Skeletal muscle satellite cell (primary cell): ENCODE results near the gene TCFL5.

Source experiments
- H3K27me3 ChIP-seq: 2 replicates; pipeline ENCODE4 v1.7.0; 2013; ENCODE audit warnings: low read length; ENCODE audit not compliant: control insufficient read depth, insufficient read depth
- H3K36me3 ChIP-seq: 2 replicates; pipeline ENCODE4 v1.7.0; 2013; ENCODE audit warnings: mild to moderate bottlenecking, control low read depth, low read length; ENCODE audit not compliant: insufficient read depth
- H3K4me1 ChIP-seq: 2 replicates; pipeline ENCODE4 v1.7.0; 2013; ENCODE audit warnings: low read length; ENCODE audit not compliant: control insufficient read depth, insufficient read depth
- H3K4me2 ChIP-seq: 2 replicates; pipeline ENCODE4 v1.7.0; 2013; ENCODE audit warnings: mild to moderate bottlenecking, low read length
- H3K4me3 ChIP-seq: 2 replicates; pipeline ENCODE4 v1.7.0; 2013; ENCODE audit warnings: low read length
- H3K9ac ChIP-seq: 2 replicates; pipeline ENCODE4 v1.7.0; 2013; ENCODE audit warnings: mild to moderate bottlenecking, low read depth, low read length, moderate library complexity
- H3K9me3 ChIP-seq: replicated peaks from 2 replicates; pipeline ENCODE4 v1.7.0; 2013; ENCODE audit warnings: mild to moderate bottlenecking, control low read depth, low read length

TCFL5 gene

DNA sequence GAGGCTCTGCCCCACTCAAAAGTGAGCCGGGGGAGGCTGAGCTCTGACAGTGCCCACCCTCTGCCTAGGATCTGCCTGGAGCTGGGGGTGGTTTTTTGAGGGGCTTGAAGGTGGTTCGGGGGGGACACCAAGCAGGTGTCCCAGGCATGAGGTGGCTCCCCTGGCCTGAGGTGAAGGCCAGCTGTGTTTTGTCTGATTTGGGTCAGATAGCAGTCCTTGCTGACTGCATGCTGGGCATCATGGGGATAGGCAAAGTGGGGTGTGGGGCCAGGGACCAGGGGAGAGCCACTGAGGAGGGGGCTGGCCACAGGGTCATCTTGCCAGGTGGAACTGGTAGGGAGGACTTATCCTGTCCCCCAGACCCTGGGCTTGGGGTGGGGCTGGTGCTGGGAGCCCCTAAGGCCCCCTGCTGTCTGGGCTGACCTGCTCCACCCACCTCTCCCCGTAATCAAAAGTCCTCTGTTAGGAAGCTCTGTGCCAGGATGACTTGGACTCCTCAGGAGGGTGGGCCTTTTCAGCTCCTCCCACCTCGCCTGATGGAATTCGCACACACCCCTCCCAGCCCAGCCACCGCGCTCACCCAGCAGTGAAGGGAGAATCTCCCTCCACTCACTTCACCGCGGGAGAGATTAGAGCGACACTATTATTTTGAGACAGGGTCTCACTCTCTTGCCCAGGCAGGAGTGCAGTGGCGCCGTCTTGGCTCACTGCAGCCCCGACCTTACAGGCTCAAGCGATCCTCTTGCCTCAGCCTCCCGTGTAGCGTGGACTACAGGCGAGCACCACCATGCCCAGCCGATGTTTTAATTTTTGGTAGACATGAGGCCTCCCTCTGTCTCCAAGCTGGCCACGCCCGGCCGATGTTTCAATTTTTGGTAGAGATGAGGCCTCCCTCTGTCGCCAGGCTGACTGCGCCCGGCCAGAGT is 46.3 kb downstream of the TCFL5 start:
- Histone ChIP-seq H3K9me3 (no peaks in the 10 kb centered on the region), H3K36me3 (peaks cover 27% of the 10 kb centered on the region), H3K9ac (no peak overlapping the region), H3K4me1 (peaks cover 34% of the 10 kb centered on the region), H3K4me3 (no peak overlapping the region), H3K4me2 (no peak overlapping the region), H3K27me3 (peaks cover 29% of the 10 kb centered on the region)

DNA sequence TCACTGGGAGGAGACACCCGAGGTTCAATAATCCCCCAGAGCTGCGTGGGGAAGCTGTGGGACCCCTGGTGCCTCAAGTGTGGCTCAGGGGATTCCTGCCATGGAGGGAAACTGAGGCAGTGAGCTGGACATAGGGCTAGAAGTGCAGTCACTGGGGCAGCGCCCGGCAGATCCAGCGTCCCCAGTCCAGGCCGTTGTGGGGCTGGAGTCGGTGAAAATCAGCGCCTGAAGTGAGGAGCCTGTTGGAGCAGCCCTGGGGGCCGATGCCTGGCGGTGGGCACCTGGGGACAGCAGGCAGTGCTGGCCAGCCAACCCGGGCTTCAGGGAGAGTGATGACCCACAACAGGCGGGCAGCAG is 46.9 kb downstream of the TCFL5 start:
- Histone ChIP-seq H3K4me1 (peaks cover 31% of the 10 kb centered on the region), H3K4me3 (no peak overlapping the region), H3K9ac (no peak overlapping the region), H3K9me3 (no peaks in the 10 kb centered on the region), H3K36me3 (peaks cover 33% of the 10 kb centered on the region), H3K27me3 (peaks cover 29% of the 10 kb centered on the region), H3K4me2 (no peak overlapping the region)

DNA sequence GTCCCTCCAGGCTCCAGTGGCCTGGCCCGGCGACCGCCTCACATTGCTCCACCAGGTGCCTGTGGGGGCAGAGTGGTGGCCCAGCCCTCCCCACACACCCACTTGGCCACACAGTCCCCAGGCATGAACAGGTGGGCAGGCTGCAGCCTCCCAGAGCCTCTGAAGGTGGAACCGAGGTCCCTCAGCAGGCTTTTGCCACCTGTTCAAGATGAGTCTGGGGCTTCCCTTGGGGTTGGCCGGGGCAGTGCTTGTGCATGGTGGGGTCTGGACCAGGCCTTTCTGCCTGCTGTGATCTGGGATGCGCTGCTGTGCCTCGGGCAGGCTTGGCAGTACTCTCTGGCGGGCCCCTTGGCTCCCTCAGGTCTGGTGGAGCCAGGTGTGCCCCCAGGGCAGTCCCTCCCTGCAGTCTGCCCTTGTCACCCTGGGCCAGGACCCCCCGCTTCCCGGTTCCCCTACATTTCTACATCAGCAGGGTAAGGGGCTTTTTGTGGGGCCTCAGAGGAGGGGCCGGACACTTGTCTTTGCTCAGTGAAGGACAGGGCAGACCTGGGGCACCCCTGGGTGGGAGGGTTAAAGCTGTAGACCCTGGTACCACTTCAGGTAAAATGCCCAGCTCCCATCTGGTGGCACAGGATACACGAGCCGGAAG is 47.4 kb downstream of the TCFL5 start:
- Histone ChIP-seq H3K36me3 (peaks cover 38% of the 10 kb centered on the region), H3K4me3 (no peak overlapping the region), H3K9ac (no peak overlapping the region), H3K27me3 (peaks cover 29% of the 10 kb centered on the region), H3K4me2 (no peak overlapping the region), H3K4me1 (peaks cover 26% of the 10 kb centered on the region), H3K9me3 (no peaks in the 10 kb centered on the region)

DNA sequence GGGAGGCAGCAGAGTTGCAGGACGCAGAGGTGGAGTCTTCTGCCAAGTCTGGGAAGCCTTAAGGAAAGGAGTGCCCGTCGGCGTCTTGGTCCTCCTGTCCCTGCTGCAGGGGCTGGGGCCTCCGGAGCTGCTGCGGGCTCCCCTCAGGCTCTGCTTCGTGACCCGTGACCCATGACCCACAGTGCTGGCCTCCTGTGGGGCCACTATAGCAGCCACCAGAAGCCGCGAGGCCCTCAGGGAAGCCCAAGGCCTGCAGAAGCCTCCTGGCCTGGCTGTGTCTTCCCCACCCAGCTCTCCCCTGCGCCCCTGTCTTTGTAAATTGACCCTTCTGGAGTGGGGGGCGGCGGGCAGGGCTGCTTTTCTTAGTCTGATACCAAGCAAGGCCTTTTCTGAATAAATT is 48.0 kb downstream of the TCFL5 start:
- H3K9me3 ChIP-seq, result no peaks in the 10 kb centered on the region
- H3K27me3 ChIP-seq, result peaks cover 29% of the 10 kb centered on the region
- H3K4me2 ChIP-seq, result no peak overlapping the region
- peaks cover 20% of the 10 kb centered on the region for H3K4me1 ChIP-seq
- no peak overlapping the region for H3K4me3 ChIP-seq
- H3K9ac ChIP-seq, result no peak overlapping the region
- peaks cover 42% of the 10 kb centered on the region for H3K36me3 ChIP-seq

DNA sequence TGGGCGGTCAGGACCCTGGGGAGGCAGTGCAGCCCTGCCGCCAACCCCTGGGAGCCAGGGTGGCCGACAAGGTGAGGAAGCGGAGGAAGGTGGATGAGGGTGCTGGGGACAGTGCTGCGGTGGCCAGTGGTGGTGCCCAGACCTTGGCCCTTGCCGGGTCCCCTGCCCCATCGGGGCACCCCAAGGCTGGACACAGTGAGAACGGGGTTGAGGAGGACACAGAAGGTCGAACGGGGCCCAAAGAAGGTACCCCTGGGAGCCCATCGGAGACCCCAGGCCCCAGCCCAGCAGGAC is 48.8 kb downstream of the TCFL5 start:
- Histone ChIP-seq H3K36me3 (peaks cover 49% of the 10 kb centered on the region), H3K9ac (no peak overlapping the region), H3K9me3 (no peaks in the 10 kb centered on the region), H3K4me1 (peaks cover 13% of the 10 kb centered on the region), H3K4me3 (no peak overlapping the region), H3K27me3 (peaks cover 29% of the 10 kb centered on the region), H3K4me2 (no peak overlapping the region)

DNA sequence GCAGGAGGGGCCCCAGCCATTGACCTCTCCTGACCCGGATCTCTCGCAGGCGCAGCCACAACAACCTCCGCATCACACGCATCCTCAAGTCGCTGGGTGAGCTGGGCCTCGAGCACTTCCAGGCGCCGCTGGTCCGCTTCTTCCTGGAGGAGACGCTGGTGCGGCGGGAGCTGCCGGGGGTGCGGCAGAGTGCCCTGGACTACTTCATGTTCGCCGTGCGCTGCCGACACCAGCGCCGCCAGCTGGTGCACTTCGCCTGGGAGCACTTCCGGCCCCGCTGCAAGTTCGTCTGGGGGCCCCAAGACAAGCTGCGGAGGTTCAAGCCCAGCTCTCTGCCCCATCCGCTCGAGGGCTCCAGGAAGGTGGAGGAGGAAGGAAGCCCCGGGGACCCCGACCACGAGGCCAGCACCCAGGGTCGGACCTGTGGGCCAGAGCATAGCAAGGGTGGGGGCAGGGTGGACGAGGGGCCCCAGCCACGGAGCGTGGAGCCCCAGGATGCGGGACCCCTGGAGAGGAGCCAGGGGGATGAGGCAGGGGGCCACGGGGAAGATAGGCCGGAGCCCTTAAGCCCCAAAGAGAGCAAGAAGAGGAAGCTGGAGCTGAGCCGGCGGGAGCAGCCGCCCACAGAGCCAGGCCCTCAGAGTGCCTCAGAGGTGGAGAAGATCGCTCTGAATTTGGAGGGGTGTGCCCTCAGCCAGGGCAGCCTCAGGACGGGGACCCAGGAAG is 49.3 kb downstream of the TCFL5 start:
- no peak overlapping the region for H3K4me3 ChIP-seq
- peaks cover 24% of the 10 kb centered on the region for H3K27me3 ChIP-seq
- no peak overlapping the region for H3K4me2 ChIP-seq
- H3K9ac ChIP-seq, result no peak overlapping the region
- H3K36me3 ChIP-seq, result peaks cover 53% of the 10 kb centered on the region
- H3K4me1 ChIP-seq, result peaks cover 13% of the 10 kb centered on the region
- H3K9me3 ChIP-seq, result no peaks in the 10 kb centered on the region

DNA sequence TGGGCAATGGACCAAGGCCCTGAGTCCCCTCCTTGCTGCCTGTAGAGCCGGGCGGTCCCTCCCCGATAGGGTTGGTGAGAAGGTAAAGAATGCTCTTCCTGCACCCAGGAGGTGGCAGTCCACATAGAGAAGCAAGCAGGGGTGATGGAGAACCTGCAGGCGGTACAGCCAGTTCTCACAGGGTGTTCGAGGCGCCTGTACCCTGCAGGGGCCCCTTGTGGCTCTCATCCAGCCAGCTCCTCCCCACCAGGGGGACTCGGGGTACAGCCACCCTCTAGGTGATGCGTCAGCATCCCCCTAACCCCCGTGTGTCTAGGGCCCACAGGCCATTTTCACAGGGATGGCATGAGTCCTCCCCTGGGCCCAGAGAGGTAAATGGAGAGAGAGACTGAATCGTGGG is 49.9 kb downstream of the TCFL5 start:
- H3K4me1 ChIP-seq, result peaks cover 16% of the 10 kb centered on the region
- no peak overlapping the region for H3K9ac ChIP-seq
- no peaks in the 10 kb centered on the region for H3K9me3 ChIP-seq
- H3K36me3 ChIP-seq, result peaks cover 55% of the 10 kb centered on the region
- peaks cover 20% of the 10 kb centered on the region for H3K27me3 ChIP-seq
- no peak overlapping the region for H3K4me2 ChIP-seq
- H3K4me3 ChIP-seq, result no peak overlapping the region

DNA sequence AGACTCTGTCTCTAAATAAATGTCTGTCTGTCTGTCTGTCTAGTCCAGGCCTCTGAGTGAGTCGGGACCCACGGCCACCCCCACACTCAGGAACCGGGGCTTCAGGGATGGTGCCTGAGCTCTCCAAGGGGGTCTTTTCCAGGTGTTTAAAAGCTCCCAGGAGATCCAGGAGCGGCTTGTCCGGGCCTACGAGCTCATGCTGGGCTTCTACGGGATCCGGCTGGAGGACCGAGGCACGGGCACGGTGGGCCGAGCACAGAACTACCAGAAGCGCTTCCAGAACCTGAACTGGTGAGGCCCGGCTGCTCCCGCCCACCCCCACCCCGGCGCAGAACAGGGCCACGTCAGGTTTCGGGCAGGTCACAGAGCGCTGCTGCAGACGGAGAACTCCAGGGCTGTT is 50.3 kb downstream of the TCFL5 start:
- no peak overlapping the region for H3K4me2 ChIP-seq
- peaks cover 17% of the 10 kb centered on the region for H3K27me3 ChIP-seq
- H3K36me3 ChIP-seq, result peaks cover 59% of the 10 kb centered on the region
- H3K9me3 ChIP-seq, result no peaks in the 10 kb centered on the region
- no peak overlapping the region for H3K9ac ChIP-seq
- H3K4me1 ChIP-seq, result peaks cover 15% of the 10 kb centered on the region
- H3K4me3 ChIP-seq, result no peak overlapping the region

DNA sequence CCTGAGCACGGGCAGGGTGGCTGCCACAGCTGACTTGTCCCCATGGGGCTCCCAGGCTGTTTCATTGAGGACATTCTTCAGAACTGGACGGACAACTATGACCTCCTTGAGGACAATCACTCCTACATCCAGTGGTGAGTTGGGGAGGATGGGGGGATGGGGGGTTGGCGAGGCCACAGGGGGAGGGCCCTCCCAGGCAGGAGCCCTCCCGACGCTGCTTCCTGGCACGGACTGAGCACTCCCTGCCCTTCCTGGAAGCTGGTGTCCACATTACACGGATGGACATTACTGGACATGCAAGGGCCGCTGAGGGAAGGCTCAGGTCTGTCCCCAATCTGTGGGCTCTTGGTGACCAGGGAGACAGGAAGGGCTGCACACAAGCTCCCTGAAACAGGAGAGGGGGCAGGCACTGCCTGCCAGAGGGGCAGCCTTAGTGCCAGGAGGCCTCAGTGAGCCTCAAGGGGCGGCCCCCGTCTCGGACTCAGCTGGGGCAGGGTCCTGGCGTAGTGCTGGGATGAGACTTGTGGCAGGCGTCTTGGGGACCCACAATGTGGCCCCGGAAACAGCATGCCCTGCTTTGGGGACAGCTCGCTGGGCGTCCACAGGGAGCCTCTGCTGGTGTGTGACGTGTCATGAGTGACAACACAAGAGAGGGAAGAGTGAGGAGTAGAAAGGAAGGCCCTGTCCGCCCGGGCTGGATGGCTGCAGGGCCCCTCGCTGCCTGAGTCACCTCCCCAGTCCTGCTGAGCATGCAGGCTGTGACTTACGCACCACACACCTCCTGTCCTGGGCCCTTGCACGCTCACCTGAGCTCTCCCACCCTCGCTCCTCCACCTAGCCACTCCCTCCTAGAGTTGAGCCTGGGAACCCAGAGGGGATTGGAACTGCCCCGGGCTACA is 51.8 kb downstream of the TCFL5 start:
- H3K9ac ChIP-seq, result no peak overlapping the region

DNA sequence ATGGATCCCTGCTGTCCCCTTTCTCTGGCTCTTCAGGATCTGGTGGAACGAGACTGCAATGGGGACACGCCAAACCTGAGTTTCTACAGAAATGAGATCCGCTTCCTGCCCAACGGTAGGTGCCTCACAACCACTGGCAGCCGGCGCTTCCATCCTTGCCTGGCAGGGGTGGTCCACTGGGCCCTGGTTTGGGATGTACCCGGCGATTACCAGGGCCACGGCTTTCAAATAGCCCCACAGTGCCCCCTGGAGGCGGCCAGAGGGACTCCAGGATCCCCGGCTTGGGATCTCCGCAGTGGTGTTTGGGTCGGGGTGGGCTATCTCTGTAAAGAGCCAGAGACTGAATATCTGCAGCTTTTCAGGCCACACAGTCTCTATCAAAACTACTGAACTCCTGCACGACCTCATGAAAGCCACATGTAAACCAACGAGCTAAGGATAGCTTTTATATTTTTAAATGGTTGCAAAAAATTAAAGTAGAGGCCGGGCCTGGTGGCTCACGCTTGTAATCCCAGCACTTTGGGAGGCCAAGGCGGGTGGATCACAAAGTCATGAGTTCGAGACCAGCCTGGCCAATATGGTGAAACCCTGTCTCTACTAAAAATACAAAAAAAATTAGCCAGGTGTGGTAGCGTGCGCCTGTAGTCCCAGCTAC is 53.3 kb downstream of the TCFL5 start:
- Histone ChIP-seq H3K9me3 (no peaks in the 10 kb centered on the region), H3K4me3 (no peak overlapping the region), H3K27me3 (no peaks in the 10 kb centered on the region), H3K36me3 (peaks cover 51% of the 10 kb centered on the region), H3K4me1 (peaks cover 13% of the 10 kb centered on the region), H3K9ac (no peak overlapping the region), H3K4me2 (no peak overlapping the region)

More for the DNA sequence above, 51.8 kb downstream of the TCFL5 start:
- peaks cover 13% of the 10 kb centered on the region for H3K4me1 ChIP-seq
- H3K27me3 ChIP-seq, result peaks cover 1% of the 10 kb centered on the region
- H3K36me3 ChIP-seq, result peaks cover 59% of the 10 kb centered on the region
- no peaks in the 10 kb centered on the region for H3K9me3 ChIP-seq
- no peak overlapping the region for H3K4me2 ChIP-seq
- H3K4me3 ChIP-seq, result no peak overlapping the region
